T-helper 17 cell (primary cell): ENCODE results near the gene CFAP20DC. TPM values are rescaled to one million over a fixed set of nuclear protein-coding genes. Genes with fewer than 3 reads are reported as not detected.
"Not testable (repeated sequence)": the region's sequence is repeated elsewhere in the genome, so short reads cannot be mapped to it uniquely, and the experiment has no call there.

ENCODE experiments used
- ATAC-seq: fragments of 150-1000 bp; cut with Tn5 transposase; 2 replicates; pipeline ENCODE4 v1.10.0; 2021; ENCODE audit warnings: mild to moderate bottlenecking, moderate library complexity
- DNase-seq, 3 donors: peaks; one replicate each; pipeline versions ENCODE4 v3.0.0 to v3.0.0-alpha.2; 2020 to 2021
- H3K9me3 ChIP-seq: one replicate; pipeline ENCODE4 v1.7.0; 2013; ENCODE audit warnings: low read length, mild to moderate bottlenecking; ENCODE audit not compliant: control insufficient read depth, poor library complexity, severe bottlenecking
- H3K27ac Mint-ChIP-seq: one replicate; pipeline ENCODE4 v1.8.0; 2022; ENCODE audit warnings: mild to moderate bottlenecking, moderate library complexity, mixed read lengths
- H3K27me3 Mint-ChIP-seq: one replicate; pipeline ENCODE4 v1.8.0; 2022; ENCODE audit warnings: mixed read lengths
- H3K36me3 Mint-ChIP-seq: one replicate; pipeline ENCODE4 v1.8.0; 2022; ENCODE audit warnings: low read depth, mixed read lengths
- H3K4me1 Mint-ChIP-seq: one replicate; pipeline ENCODE4 v1.8.0; 2022; ENCODE audit warnings: mild to moderate bottlenecking, mixed read lengths
- H3K4me3 Mint-ChIP-seq: one replicate; pipeline ENCODE4 v1.8.0; 2022; ENCODE audit warnings: mild to moderate bottlenecking, moderate library complexity, mixed read lengths
- total RNA-seq, 4 donors: library from RNA in 2 of 4; stranded (reverse) in 2 of 4; gene quantifications; one replicate each; pipeline ENCODE4 v1.2.3 and lab custom pipeline; 2022 to 2026

The CFAP20DC gene
- total RNA-seq, 2 donors from 2014 or later, result 0.39 to 0.47 TPM

DNA sequence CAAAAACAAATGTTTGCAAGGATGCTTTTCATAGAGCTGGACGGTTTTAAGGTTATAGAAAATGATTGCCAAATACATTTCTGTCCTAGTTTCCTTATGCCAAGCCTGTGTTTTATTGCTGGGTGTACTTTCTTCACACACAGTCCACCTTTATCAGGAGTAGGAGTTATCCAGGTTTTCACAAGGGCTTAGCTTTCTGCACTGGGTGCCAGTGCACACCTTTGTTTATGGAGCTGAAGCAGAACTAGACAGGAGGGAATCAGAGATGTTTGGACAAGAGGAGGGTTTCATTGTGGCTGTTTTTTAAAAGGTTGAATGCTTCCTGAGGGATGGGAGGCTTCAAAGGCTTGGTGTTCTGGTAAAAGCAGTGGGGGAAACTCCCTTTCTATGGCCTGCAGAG, 353.7 kb downstream of the CFAP20DC start:
- Mint-ChIP-seq H3K4me3 (no peak overlapping the region), H3K4me1 (no peaks in the 10 kb centered on the region), H3K27ac (no peak overlapping the region), H3K27me3 (peaks cover 10% of the 10 kb centered on the region), H3K36me3 (no peaks in the 10 kb centered on the region)
- no peak for DNase-seq
- no peaks in the 10 kb centered on the region for H3K9me3 ChIP-seq
- no peak for ATAC-seq

DNA sequence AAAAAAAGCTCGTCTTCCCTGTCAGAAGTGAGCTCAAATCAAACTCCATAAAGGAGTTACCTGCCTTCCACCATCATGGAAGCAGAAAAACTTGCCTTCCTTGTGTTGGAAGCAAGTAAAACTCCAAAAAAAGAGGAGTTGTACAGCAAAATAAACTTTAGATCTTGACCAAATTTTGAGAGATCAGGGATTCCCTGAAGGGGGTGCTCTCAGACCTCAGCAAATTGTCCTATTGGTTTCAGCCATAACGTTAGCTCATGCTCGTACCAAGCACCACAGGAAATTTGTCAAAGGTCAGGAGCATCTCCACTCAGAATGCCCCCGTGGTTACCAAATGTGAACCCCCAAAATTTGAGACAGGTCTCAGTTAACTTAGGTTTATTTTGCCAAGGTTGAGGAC, 354.5 kb downstream of the CFAP20DC start:
- DNase-seq, H3K27ac Mint-ChIP-seq, H3K27me3 Mint-ChIP-seq, H3K4me1 Mint-ChIP-seq, ATAC-seq, H3K36me3 Mint-ChIP-seq, H3K4me3 Mint-ChIP-seq, H3K9me3 ChIP-seq: not testable (repeated sequence)

- ATAC-seq, result no peak
Observed at GRCh38 chr3:58693940-58694850, 355.6 kb downstream of the CFAP20DC start.

DNA sequence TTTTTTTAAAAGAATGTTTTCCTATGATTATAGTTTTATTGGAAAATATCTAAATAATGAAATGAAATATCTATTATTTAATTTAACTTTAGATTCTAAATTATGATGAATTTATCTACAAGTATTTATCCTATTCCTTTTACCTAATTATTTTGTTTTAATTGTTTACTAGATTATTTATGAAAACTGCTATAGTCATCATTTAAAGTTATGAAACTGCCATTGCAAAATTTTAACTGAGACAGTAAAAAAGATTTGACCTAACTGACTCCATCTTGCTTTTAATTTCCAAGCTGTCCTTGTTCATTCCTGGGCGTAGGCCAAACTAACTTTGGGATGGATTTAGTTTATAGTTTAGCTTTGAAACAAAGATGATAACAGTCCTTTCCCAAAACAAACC, 357.3 kb downstream of the CFAP20DC start:
- no peaks in the 10 kb centered on the region for H3K36me3 Mint-ChIP-seq
- H3K27me3 Mint-ChIP-seq, result peaks cover 27% of the 10 kb centered on the region
- H3K27ac Mint-ChIP-seq, result no peak overlapping the region
- ATAC-seq (no peak), DNase-seq (no peak)
- no peaks in the 10 kb centered on the region for H3K4me1 Mint-ChIP-seq
- H3K4me3 Mint-ChIP-seq, result no peak overlapping the region
- H3K9me3 ChIP-seq, result no peaks in the 10 kb centered on the region

More at GRCh38 chr3:58693940-58694850, 355.6 kb downstream of the CFAP20DC start:
- Mint-ChIP-seq H3K27ac (no peak overlapping the region), H3K27me3 (peaks cover 19% of the 10 kb centered on the region), H3K4me3 (no peak overlapping the region), H3K4me1 (no peaks in the 10 kb centered on the region), H3K36me3 (no peaks in the 10 kb centered on the region)
- no peak for DNase-seq
- H3K9me3 ChIP-seq, result no peaks in the 10 kb centered on the region
